Stimulated activated CD8-positive, alpha-beta memory T cell treated with anti-CD3 and anti-CD28 coated beads, Interleukin-7, amount 100 ng/mL, for 48 hours (primary cell): ENCODE data around the gene AFF3.

Experiments
- DNase-seq, 2 donors: peaks; one replicate each; pipeline ENCODE4 v3.0.0-alpha.2; 2020; ENCODE audit warnings: low read depth in 1 of 2; ENCODE audit errors: extremely low read depth in 1 of 2

Gene AFF3

GRCh38 chr2:100073110-100073509 lies 69.3 kb downstream of the AFF3 start:
- no peak for DNase-seq

- DNase-seq = no peak
Measured at GRCh38 chr2:100072503-100072902, 69.9 kb downstream of the AFF3 start.

- DNase-seq = no peak
Measured at GRCh38 chr2:100071335-100072043, 70.9 kb downstream of the AFF3 start.

- no peak for DNase-seq
Measured at GRCh38 chr2:100070078-100070477, 72.3 kb downstream of the AFF3 start.

- no peak for DNase-seq
Measured at GRCh38 chr2:100068395-100068794, 74.0 kb downstream of the AFF3 start.

- DNase-seq = no peak
Measured at GRCh38 chr2:100067784-100068183, 74.6 kb downstream of the AFF3 start.

GRCh38 chr2:100066856-100067255 lies 75.5 kb downstream of the AFF3 start:
- DNase-seq = no peak

- DNase-seq = no peak
Measured at GRCh38 chr2:100066246-100066645, 76.1 kb downstream of the AFF3 start.

GRCh38 chr2:100064592-100065428 lies 77.6 kb downstream of the AFF3 start:
- DNase-seq = no peak

GRCh38 chr2:100064165-100064564 lies 78.2 kb downstream of the AFF3 start:
- no peak for DNase-seq

GRCh38 chr2:100063459-100063953 lies 78.9 kb downstream of the AFF3 start:
- DNase-seq = no peak

- no peak for DNase-seq
Measured at GRCh38 chr2:100062336-100062735, 80.1 kb downstream of the AFF3 start.

GRCh38 chr2:100060875-100061274 lies 81.5 kb downstream of the AFF3 start:
- DNase-seq = no peak

- no peak for DNase-seq
Measured at GRCh38 chr2:100059638-100060037, 82.8 kb downstream of the AFF3 start.

GRCh38 chr2:100057901-100058261 lies 84.5 kb downstream of the AFF3 start:
- DNase-seq = no peak

- DNase-seq = no peak
Measured at GRCh38 chr2:100054426-100054825, 88.0 kb downstream of the AFF3 start.

GRCh38 chr2:100053087-100053885 lies 89.1 kb downstream of the AFF3 start:
- no peak for DNase-seq

- no peak for DNase-seq
Measured at GRCh38 chr2:100052650-100053049, 89.7 kb downstream of the AFF3 start.

- no peak for DNase-seq
Measured at GRCh38 chr2:100051253-100051652, 91.1 kb downstream of the AFF3 start.

GRCh38 chr2:100050685-100051084 lies 91.7 kb downstream of the AFF3 start:
- DNase-seq = no peak
